KBM-7 (cell line): ENCODE data around the gene LSS.
"Not testable (repeated sequence)": the region's sequence is repeated elsewhere in the genome, so short reads cannot be mapped to it uniquely, and the experiment has no call there.

ENCODE experiments used
- DNase-seq: peaks from one replicate; pipeline ENCODE4 v3.0.0-alpha.2; 2015
- in situ Hi-C: fragments of 300-500 bp; cut with MboI; formaldehyde crosslinking; loops from 2 replicates; pipeline ENCODE4 v1.14.3; 2020; ENCODE audit warnings: low sequenced_read_pairs, low pct_unique_long_range_greater_than_20kb, mixed read lengths

Gene LSS

DNA sequence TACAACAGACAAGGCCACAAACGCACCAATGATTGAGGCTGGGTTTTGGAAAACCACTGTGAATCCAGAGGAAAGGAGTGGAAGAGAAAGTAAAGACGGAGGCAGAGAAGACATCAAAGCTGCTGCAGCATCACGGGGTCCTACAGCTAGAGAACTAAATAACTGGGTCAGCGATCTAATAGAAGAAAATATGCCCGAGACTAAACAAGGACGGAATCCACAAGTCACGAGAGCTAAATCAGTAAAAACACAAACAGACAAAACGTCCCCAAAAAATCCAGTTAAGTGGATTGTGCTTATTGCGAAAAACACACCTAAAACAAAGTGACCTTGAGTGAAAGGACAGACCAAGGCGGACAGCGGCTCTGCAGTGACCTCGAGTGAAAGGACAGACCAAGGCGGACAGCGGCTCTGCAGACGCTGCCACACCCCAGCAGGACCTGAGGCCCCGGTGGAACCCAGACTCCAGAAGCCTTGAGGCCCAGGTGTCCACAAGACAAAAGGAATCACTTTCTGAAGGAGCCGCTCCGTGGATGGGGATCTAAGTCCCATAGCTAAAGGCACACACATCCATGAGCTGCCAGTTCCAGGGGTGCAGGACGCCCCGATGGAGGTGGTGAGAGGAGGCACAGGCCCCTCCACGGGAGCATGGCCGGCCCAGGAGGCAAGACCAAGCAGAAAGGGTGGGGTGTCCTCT, 79.2 kb downstream of the LSS start:
- in situ Hi-C loops: no loop called here
- no peak for DNase-seq

- DNase-seq: no peak
- in situ Hi-C loops: no loop called here
These were observed 80.5 kb downstream of the LSS start for GRCh38 chr21:46148106-46148505.

DNA sequence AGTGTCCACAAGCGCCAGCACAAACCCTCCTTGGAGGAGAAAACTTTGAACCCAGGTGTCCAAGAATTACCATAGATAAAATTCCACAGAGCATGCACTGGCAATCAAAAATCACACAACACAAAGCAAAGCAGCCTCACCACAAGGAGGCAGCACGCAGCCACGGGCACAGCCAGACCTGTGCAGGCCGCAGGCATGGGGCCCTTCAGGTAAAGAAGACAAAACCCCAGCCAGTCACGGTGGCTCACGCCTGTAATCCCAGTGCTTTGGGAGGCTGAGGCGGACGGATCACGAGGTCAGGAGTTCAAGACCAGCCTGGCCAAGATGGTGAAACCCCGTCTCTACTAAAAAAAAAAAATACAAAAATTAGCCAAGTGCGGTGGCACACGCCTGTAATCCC, 81.1 kb downstream of the LSS start:
- DNase-seq: peak; percentile 74
- in situ Hi-C loops: not testable (repeated sequence)

DNA sequence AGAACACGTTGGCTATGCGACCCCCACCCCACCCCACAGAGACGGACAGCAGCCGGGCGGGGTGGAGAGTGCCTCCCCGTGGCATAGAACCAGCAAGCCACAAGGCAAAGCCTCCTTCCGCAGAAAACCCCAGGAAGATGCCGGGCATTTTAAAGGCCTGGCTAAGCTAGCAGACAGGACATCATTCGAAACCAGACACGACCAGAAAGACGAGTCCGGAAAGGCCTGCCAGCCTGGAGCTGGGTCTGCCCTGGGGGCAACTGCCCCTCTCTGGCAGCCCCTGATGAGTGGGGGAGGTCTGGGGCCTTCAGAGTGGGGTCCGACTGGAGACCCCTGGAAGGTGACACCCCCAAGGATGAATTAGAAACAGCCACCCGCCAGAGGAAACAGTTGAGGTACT, 81.7 kb downstream of the LSS start:
- no peak for DNase-seq
- in situ Hi-C loops: no loop called here

- no peak for DNase-seq
These were observed 82.5 kb downstream of the LSS start for GRCh38 chr21:46145840-46146691.

DNA sequence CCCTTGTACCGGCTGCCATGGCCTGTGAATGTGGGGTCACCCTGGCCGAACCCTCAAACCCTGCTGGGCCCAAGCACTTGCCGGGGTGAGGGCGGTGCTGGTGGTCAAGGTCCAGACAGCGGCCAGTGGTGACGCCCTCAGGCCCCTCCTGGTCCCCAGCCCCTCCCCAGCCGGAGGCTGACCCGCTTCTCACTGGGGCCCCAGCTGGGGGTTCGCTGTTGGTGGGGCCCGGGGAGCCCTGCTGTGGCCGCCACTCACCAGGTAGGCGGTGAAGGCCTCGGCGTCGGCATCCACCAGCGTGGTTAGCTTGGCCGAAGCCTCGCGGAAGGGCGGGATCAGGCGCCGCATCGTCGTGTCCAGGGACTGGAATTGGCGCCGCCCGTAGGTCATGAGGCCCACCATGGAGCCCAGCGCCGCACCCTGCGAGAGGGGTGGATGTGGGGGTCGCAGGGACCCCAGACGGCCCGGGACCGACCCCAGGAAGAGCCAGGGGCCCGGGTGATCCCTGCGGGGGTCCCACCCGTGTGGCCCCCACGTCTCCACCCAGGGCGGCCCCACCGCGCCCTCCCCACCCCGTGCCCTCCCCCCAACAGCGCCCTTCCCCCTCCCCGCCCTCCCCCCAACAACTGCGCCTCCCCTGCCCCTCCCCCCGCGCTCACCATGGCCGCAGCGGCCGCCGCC, 83.3 kb downstream of the LSS start:
- in situ Hi-C loops: no loop called here

More at GRCh38 chr21:46145840-46146691, 82.5 kb downstream of the LSS start:
- in situ Hi-C loops: no loop called here

GRCh38 chr21:46144464-46145070, 84.0 kb downstream of the LSS start:
- DNase-seq: no peak
- in situ Hi-C loops: no loop called here

More for the DNA sequence above, 83.3 kb downstream of the LSS start:
- DNase-seq: no peak

DNA sequence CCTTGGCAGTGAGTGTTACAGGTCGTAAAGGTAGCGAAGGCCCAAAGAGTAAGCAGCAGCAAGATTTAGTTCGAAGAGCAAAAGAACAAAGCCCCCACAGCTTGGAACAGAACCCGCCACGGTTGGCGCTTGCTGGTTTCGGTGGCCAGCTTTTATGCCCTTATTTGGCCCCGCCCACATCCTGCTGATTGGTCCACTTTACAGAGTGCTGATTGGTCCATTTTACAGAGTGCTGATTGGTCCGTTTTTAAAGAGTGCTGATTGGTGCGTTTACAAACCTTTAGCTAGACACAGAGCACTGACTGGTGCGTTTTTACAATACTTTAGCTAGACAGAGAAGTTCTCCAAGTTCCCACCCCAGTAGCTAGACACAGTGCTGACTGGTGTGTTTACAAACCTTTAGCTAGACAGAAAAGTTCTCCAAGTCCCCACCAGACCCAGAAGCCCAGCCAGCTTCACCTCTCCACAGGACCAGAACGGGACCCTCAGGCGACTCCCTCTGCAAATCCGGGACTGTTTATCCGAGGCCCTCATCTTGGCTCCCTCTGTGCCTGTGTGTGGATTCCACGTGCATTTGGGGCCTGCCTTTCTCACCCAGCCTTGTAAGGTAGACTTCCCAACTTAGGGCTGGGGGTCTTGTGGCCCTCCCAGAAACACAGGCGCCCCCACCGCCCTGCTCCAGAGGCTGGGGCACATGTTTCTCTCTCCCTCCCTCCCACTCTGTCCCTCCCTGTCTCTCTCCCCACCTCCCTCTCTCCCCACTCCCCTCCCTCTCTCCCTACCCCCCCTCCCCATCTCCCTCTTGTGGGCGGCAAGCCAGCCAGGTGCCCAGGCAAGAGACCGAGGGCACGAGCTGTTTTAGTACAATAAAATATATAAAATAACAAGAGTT, 85.7 kb downstream of the LSS start:
- in situ Hi-C loops: no loop called here
- no peak for DNase-seq

GRCh38 chr21:46141767-46142581, 86.6 kb downstream of the LSS start:
- in situ Hi-C loops: no loop called here
- no peak for DNase-seq

DNA sequence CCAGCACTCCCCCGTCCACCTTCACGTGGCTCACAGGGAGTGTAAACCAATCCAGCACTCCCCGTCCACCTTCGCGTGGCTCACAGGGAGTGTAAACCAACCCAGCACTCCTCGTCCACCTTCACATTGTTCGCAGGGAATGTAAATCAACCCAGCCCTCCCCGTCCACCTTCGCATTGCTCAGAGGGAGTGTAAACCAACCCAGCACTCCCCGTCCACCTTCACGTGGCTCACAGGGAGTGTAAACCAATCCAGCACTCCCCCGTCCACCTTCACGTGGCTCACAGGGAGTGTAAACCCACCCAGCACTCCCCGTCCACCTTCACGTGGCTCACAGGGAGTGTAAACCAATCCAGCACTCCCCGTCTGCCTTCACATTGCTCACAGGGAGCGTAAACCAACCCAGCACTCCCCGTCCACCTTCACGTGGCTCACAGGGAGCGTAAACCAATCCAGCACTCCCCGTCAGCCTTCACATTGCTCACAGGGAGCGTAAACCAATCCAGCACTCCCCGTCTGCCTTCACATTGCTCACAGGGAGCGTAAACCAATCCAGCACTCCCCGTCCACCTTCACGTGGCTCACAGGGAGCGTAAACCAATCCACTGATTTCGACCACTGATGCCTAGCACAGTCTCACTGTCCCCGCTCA, 88.1 kb downstream of the LSS start:
- in situ Hi-C loops, DNase-seq: not testable (repeated sequence)

DNA sequence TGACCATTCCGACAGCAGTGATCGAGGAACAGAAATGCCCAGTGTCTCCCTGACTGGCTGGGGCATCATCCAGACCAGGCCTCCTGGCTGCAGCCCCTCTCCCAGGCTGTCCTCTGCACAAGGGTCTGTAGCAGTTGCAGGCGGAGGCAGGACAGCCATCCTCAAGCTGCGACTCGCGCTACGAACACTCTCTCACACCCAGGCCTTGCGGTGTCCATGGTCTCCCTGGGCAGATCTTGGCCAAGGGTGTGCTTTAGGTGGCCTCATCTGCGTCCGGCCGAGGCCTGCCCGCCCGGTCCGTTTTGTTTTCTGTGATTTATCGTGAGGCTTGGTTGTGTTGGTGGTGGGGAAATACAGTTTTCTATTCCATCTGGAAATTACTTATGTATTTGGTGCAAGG, 88.9 kb downstream of the LSS start:
- no peak for DNase-seq
- in situ Hi-C loops: no loop called here

DNA sequence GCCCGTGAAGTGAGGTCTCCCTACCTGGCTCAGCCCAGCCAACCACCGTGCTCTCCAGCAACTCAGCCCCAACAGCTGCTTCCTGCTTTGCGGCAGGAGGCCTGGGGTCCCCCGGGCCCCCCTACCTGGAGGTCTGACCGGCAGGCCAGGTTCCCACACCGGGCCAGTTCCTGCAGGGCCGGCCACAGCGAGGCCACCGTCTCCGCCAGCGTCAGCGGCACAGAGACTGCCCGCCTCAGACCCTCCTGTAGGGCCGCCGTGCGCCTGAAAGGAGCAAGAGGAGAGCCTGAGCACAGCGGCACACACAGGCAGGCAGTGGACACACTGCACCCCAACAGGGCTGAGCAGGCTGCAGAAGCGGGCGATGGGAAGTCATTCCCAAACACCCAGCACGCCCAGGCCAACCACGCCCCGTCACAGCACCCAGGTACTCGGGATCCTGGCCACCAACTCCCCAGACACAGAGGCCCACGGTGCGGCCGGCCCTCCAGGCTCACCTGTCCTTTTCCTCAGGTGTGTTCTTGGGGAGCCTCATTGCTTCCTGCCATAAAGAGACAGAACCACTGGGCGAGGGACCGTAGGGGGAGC, 90.1 kb downstream of the LSS start:
- no peak for DNase-seq
- in situ Hi-C loops: no loop called here
